Spleen (tissue), 11 donors: ENCODE results near the gene RNF150. TPM values are rescaled to one million over a fixed set of nuclear protein-coding genes. Genes with fewer than 3 reads are reported as not detected.

ENCODE experiments used
- DNase-seq: peaks from one replicate; pipeline ENCODE4 v3.0.0-alpha.2; 2020
- H3K27ac ChIP-seq, 8 donors: fragments of 200-600 bp; sonication (generic) in 7 of 8; 1 replicate in 4 of 8; 2 replicates in 4 of 8; pipeline versions ENCODE4 v1.5.0 to v1.8.0; 2016 to 2021; ENCODE audit warnings: inconsistent platforms in 4 of 8, mild to moderate bottlenecking in 4 of 8, moderate library complexity in 1 of 8
- H3K27me3 ChIP-seq, 7 donors: fragments of 200-600 bp; sonication (generic) in 6 of 7; replicated peaks in 1 of 7; 1 replicate in 4 of 7; 2 replicates in 3 of 7; pipeline versions ENCODE4 v1.5.0 to v1.8.0; 2016 to 2021; ENCODE audit warnings: inconsistent platforms in 3 of 7, mild to moderate bottlenecking in 1 of 7
- H3K36me3 ChIP-seq, 6 donors: fragments of 200-600 bp; sonication (generic) in 5 of 6; 1 replicate in 4 of 6; 2 replicates in 2 of 6; pipeline versions ENCODE4 v1.5.0 to v1.8.0; 2016 to 2021; ENCODE audit warnings: inconsistent platforms in 2 of 6
- H3K4me1 ChIP-seq, 6 donors: fragments of 200-600 bp; sonication (generic) in 5 of 6; 1 replicate in 3 of 6; 2 replicates in 3 of 6; pipeline versions ENCODE4 v1.5.0 to v1.8.0; 2016 to 2021; ENCODE audit warnings: inconsistent platforms in 3 of 6
- H3K4me3 ChIP-seq, 8 donors: fragments of 200-600 bp; sonication (generic) in 7 of 8; 1 replicate in 4 of 8; 2 replicates in 4 of 8; pipeline versions ENCODE4 v1.5.0 to v1.8.0; 2016 to 2021; ENCODE audit warnings: inconsistent platforms in 4 of 8, mild to moderate bottlenecking in 4 of 8, moderate library complexity in 2 of 8
- H3K9me3 ChIP-seq, 8 donors: fragments of 200-600 bp; sonication (generic) in 7 of 8; 1 replicate in 4 of 8; 2 replicates in 4 of 8; pipeline versions ENCODE4 v1.5.0 to v1.8.0; 2016 to 2021; ENCODE audit warnings: inconsistent platforms in 4 of 8
- POLR2A ChIP-seq, 3 donors: fragments of 450-650 bp; IDR thresholded peaks; one replicate each; pipeline ENCODE4 v1.5.1; 2017; ENCODE audit warnings: antibody characterized with exemption in 3 of 3, mild to moderate bottlenecking in 1 of 3
- POLR2AphosphoS5 ChIP-seq, 3 donors: sonication (generic); formaldehyde crosslinking; IDR thresholded peaks; one replicate each; pipeline ENCODE4 v1.5.1; 2017; ENCODE audit warnings: antibody characterized with exemption in 3 of 3
- WGBS, 5 donors: extraction: QIAGEN DNeasy Blood & Tissue Kit in 3 of 5; methylation state at CpG; one replicate each; pipeline versions ENCODE4 v1.1.5 to v1.1.7; 2013 to 2018; 5-methylcytosine and 5-hydroxymethylcytosine counted together
- intact Hi-C: fragments of 100-400 bp; cut with DNase I; formaldehyde crosslinking; loops from one replicate; pipeline ENCODE4 v1.15.0; 2023; ENCODE audit warnings: low total_unique reads
- polyA plus RNA-seq, 3 donors: library from polyadenylated mRNA; stranded (reverse); fragments of 200-250 nt; gene quantifications; one replicate each; pipeline ENCODE4 v1.2.1, GENCODE V29; 2013
- total RNA-seq, 7 donors: library from RNA; depleted of rRNA in 3 of 7; stranded (reverse); fragments of >200 nt in 3 of 7; fragmentation: NEBNext Ultra II Directional in 4 of 7; extraction: Animal tissue kit (Norgen Biotek cat#: 25700) in 4 of 7; gene quantifications; one replicate each; pipeline versions ENCODE4 v1.1.0 to v1.2.1, GENCODE V29; 2016 to 2021
- TF ChIP-seq, protein P1 (sequence below), 11 experiments: fragments of 200-600 bp in 7 of 11; fragments of 450-650 bp in 4 of 11; sonication (generic) in 4 of 11; IDR thresholded peaks in 8 of 11; conservative IDR thresholded peaks in 3 of 11; 1 replicate in 7 of 11; 2 replicates in 4 of 11; pipeline versions ENCODE4 v1.4.0 to v1.8.0; 2016 to 2021; ENCODE audit warnings: antibody characterized with exemption in 11 of 11, inconsistent platforms in 4 of 11, mild to moderate bottlenecking in 1 of 11
- donor health status: healthy with polysubstance abuse.
- donor health status: DM: no; HTN: no; CAD: no; lungs with moderate emphysema.
- donor health status: DM: no; HTN: no; CAD: no.
- donor health status: Bipolar disorder and iron deficiency.
- donor health status: healthy.
- donor health status: DM: no; HTN: no; CAD: no.
- donor health status: DM: yes; HTN: yes; CAD: no.

The RNF150 gene
- total and polyA plus RNA-seq, 10 donors, result 1.2 to 42.1 (median 19.2) TPM

DNA sequence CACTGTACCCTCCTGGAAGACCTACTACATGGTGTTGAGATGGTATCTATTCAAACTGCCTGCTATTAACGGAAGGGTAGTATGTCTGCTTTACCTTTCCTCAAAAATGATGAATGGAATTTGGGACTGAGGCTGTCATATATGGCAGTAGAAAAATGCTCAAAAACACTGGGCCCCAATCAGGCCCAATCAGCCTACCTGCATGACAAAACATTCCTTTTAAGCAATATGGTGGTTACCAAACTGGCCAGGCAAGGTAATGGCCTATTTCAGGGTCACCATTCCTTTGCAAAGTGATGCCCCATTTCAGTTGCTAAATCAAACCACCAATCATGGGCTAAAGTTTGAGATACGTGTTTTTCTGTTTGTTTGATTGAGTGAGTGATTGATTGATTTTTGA, 14.9 kb downstream of the RNF150 start:
- H3K36me3 ChIP-seq, result no peaks in the 10 kb centered on the region
- no peak overlapping the region for H3K4me3 ChIP-seq
- no peaks in the 10 kb centered on the region for H3K4me1 ChIP-seq
- H3K27me3 ChIP-seq, result no peaks in the 10 kb centered on the region
- H3K9me3 ChIP-seq, result peaks cover 0 to 32% (median 13%) of the 10 kb centered on the region in 8 donors
- DNase-seq, result no peak
- TF ChIP-seq, protein P1, sequence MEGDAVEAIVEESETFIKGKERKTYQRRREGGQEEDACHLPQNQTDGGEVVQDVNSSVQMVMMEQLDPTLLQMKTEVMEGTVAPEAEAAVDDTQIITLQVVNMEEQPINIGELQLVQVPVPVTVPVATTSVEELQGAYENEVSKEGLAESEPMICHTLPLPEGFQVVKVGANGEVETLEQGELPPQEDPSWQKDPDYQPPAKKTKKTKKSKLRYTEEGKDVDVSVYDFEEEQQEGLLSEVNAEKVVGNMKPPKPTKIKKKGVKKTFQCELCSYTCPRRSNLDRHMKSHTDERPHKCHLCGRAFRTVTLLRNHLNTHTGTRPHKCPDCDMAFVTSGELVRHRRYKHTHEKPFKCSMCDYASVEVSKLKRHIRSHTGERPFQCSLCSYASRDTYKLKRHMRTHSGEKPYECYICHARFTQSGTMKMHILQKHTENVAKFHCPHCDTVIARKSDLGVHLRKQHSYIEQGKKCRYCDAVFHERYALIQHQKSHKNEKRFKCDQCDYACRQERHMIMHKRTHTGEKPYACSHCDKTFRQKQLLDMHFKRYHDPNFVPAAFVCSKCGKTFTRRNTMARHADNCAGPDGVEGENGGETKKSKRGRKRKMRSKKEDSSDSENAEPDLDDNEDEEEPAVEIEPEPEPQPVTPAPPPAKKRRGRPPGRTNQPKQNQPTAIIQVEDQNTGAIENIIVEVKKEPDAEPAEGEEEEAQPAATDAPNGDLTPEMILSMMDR (IDR thresholded peaks at IDR 0.05 in 8 of 11, conservative IDR thresholded peaks at IDR 0.05 in 3 of 11), result no peak
- no peak for TF ChIP-seq POLR2A (IDR thresholded peaks at IDR 0.05)
- no peak for TF ChIP-seq POLR2AphosphoS5 (IDR thresholded peaks at IDR 0.05)
- WGBS, 5 donors, result 94 to 98% (median 95%) methylated on average over 2 of the region's 2 CpGs
- H3K27ac ChIP-seq, result no peak overlapping the region
- intact Hi-C loops, result no loop called here

DNA sequence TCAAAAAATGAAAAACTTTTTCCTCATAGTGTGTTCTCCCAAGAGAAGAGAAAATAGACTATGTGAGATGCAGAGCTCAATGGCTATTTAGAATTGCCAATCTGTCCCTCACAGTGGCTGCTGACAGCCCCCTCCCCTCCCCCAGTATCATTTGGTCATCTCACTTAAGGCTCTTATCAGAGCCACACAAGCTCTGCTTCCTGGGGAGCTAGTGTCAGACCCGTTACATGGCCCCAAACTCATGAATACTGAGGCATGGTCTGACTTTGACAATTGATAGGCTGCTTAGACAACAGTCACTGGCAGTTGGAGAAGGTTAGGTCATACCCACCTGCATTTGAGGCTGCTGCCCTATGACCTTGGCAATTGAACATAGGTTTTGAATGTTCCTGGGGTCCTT, 15.3 kb downstream of the RNF150 start:
- H3K9me3 ChIP-seq, result peaks cover 0 to 33% (median 13%) of the 10 kb centered on the region in 8 donors
- no peak overlapping the region for H3K4me3 ChIP-seq
- no peak for DNase-seq
- intact Hi-C loops, result no loop called here
- no peak overlapping the region for H3K27ac ChIP-seq
- 56 to 92% (median 77%) methylated on average over 1 of the region's 1 CpG for WGBS, 5 donors
- TF ChIP-seq, protein P1 (IDR thresholded peaks at IDR 0.05 in 8 of 11, conservative IDR thresholded peaks at IDR 0.05 in 3 of 11), result no peak
- TF ChIP-seq POLR2A (IDR thresholded peaks at IDR 0.05), result no peak
- no peak for TF ChIP-seq POLR2AphosphoS5 (IDR thresholded peaks at IDR 0.05)
- H3K27me3 ChIP-seq, result no peaks in the 10 kb centered on the region
- H3K4me1 ChIP-seq, result no peaks in the 10 kb centered on the region
- no peaks in the 10 kb centered on the region for H3K36me3 ChIP-seq

DNA sequence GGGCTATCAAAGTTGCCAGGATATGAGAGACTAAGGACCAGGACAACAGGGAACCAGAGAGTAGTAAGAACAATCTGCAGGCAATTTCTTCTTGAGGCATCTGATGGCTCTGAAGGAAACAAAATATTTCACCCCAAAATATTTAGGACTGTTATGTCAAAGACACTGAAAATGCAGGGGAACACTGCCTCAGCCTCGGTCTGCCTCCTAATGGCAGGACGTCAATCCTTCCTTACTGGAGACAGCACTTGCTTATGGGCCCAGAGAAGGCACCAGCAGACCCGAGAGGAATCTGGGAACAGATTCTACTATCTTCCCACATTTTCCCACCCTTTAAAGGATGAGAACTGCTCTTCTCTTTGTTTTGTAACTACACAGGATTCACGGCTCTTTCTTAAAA, 23.3 kb downstream of the RNF150 start:
- Histone ChIP-seq H3K27me3 (no peaks in the 10 kb centered on the region), H3K27ac (no peak overlapping the region), H3K9me3 (peaks cover 0 to 17% (median 3%) of the 10 kb centered on the region in 8 donors), H3K4me1 (no peaks in the 10 kb centered on the region), H3K4me3 (no peak overlapping the region), H3K36me3 (no peaks in the 10 kb centered on the region)
- 73 to 96% (median 76%) methylated on average over 4 of the region's 4 CpGs for WGBS, 5 donors
- TF ChIP-seq POLR2AphosphoS5 (IDR thresholded peaks at IDR 0.05) (no peak), POLR2A (IDR thresholded peaks at IDR 0.05) (no peak)
- TF ChIP-seq, protein P1 (IDR thresholded peaks at IDR 0.05 in 8 of 11, conservative IDR thresholded peaks at IDR 0.05 in 3 of 11), result no peak
- no peak for DNase-seq
- intact Hi-C loops, result no loop called here

DNA sequence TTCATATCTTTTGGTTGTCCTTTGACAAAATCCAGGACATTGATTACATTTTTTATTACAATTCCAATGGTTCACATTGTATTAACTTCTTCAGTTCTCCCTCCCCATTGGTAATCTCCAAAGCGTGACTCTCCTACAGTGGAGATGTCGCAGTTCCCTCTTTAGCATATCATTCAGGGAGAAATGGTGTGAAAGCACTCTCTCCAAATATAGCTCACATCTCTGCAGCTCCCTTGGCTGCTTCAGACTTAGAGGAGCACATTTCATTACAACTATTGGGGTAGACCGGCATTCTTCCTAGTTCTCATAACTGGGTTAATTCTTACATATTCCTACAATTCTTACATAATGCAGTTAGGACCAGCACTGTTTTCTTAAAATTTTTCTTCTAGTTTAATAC, 25.3 kb downstream of the RNF150 start:
- Histone ChIP-seq H3K27me3 (no peaks in the 10 kb centered on the region), H3K27ac (no peak overlapping the region), H3K36me3 (no peaks in the 10 kb centered on the region), H3K4me1 (no peaks in the 10 kb centered on the region), H3K4me3 (no peak overlapping the region), H3K9me3 (no peaks in the 10 kb centered on the region)
- no peak for TF ChIP-seq POLR2A (IDR thresholded peaks at IDR 0.05)
- TF ChIP-seq POLR2AphosphoS5 (IDR thresholded peaks at IDR 0.05), result no peak
- TF ChIP-seq, protein P1 (IDR thresholded peaks at IDR 0.05 in 8 of 11, conservative IDR thresholded peaks at IDR 0.05 in 3 of 11), result no peak
- intact Hi-C loops, result no loop called here
- 91 to 94% (median 93%) methylated on average over 3 of the region's 3 CpGs for WGBS, 5 donors
- DNase-seq, result no peak
